ENCODE measurements around the gene ARL4C.

ARL4C gene

GRCh38 chr2:234518986-234519642, 22.2 kb upstream of the ARL4C start:
- in situ Hi-C loops (cut with HindIII; ENCODE audit: low sequenced_read_pairs) = loop anchor here (25.0 kb wide), 2 partner anchors 382 to 557 kb away; no protein-coding TSS in a partner anchor
- TF ChIP-seq CTCF (IDR thresholded peaks at IDR 0.05; ENCODE audit: low read depth, low read length, missing control alignments) = no peak
- DNase-seq (ENCODE audit: low read depth) = no peak
- H3K4me3 ChIP-seq (ENCODE audit: low read depth, low read length) = no peak overlapping the region

- no peak overlapping the region for H3K4me3 ChIP-seq (ENCODE audit: low read depth, low read length)
- DNase-seq (ENCODE audit: low read depth) = no peak
- TF ChIP-seq CTCF (IDR thresholded peaks at IDR 0.05; ENCODE audit: low read depth, low read length, missing control alignments) = no peak
- in situ Hi-C loops (cut with HindIII; ENCODE audit: low sequenced_read_pairs) = loop anchor here (25.0 kb wide), 2 partner anchors 381 to 556 kb away; no protein-coding TSS in a partner anchor
Measured at GRCh38 chr2:234517971-234518370, 21.1 kb upstream of the ARL4C start.

- no peak for DNase-seq (ENCODE audit: low read depth)
- H3K4me3 ChIP-seq (ENCODE audit: low read depth, low read length) = no peak overlapping the region
- TF ChIP-seq CTCF (IDR thresholded peaks at IDR 0.05; ENCODE audit: low read depth, low read length, missing control alignments) = no peak
- in situ Hi-C loops (cut with HindIII; ENCODE audit: low sequenced_read_pairs) = loop anchor here (25.0 kb wide), 2 partner anchors 378 to 553 kb away; no protein-coding TSS in a partner anchor
Measured at GRCh38 chr2:234514873-234515638, 18.2 kb upstream of the ARL4C start.

- TF ChIP-seq CTCF (IDR thresholded peaks at IDR 0.05; ENCODE audit: low read depth, low read length, missing control alignments) = no peak
- in situ Hi-C loops (cut with HindIII; ENCODE audit: low sequenced_read_pairs) = loop anchor here (25.0 kb wide), 2 partner anchors 377 to 552 kb away; no protein-coding TSS in a partner anchor
- no peak for DNase-seq (ENCODE audit: low read depth)
- no peak overlapping the region for H3K4me3 ChIP-seq (ENCODE audit: low read depth, low read length)
Measured at GRCh38 chr2:234514099-234514498, 17.2 kb upstream of the ARL4C start.

GRCh38 chr2:234512884-234513669, 16.2 kb upstream of the ARL4C start:
- in situ Hi-C loops (cut with HindIII; ENCODE audit: low sequenced_read_pairs) = loop anchor here (25.0 kb wide), 2 partner anchors 376 to 551 kb away; no protein-coding TSS in a partner anchor
- TF ChIP-seq CTCF (IDR thresholded peaks at IDR 0.05; ENCODE audit: low read depth, low read length, missing control alignments) = no peak
- no peak for DNase-seq (ENCODE audit: low read depth)
- no peak overlapping the region for H3K4me3 ChIP-seq (ENCODE audit: low read depth, low read length)

- no peak overlapping the region for H3K4me3 ChIP-seq (ENCODE audit: low read depth, low read length)
- in situ Hi-C loops (cut with HindIII; ENCODE audit: low sequenced_read_pairs) = loop anchor here (25.0 kb wide), 2 partner anchors 366 to 541 kb away; no protein-coding TSS in a partner anchor
- DNase-seq (ENCODE audit: low read depth) = no peak
- no peak for TF ChIP-seq CTCF (IDR thresholded peaks at IDR 0.05; ENCODE audit: low read depth, low read length, missing control alignments)
Measured at GRCh38 chr2:234502919-234503285, 6.0 kb upstream of the ARL4C start.

Data from astrocyte of the cerebellum (primary cell).